Measurements from ENCODE around the gene WDR47. TPM values are rescaled to one million over a fixed set of nuclear protein-coding genes. Genes with fewer than 3 reads are reported as not detected.
"Not testable (repeated sequence)": the region's sequence is repeated elsewhere in the genome, so short reads cannot be mapped to it uniquely, and the experiment has no call there.

The WDR47 gene
- total and polyA plus RNA-seq, 3 experiments from 2014 or later: 6.2 to 15.1 (median 14.4) TPM

DNA sequence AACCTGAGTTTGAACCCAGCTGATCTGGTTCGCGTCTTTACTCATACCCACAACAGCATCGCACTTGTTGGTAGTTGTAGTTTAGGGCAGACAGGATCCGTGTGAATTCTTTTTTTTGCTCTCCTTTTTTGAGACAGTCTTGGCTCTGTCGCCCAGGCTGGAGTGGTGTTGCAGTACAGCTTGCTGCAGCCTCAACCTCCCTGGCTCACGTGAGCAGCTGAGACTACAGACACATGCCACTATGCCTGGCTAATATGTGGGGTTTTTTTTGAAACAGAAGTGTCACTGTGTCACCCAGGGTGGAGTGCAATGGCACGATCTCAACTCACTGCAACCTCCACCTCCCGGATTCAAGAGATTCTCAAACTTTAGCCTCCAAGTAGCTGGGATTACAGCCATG is 26.0 kb upstream of the WDR47 start:
- Histone ChIP-seq H3K4me3 (ENCODE audit: low read length) (no peak overlapping the region), H3K27me3 (ENCODE audit: insufficient read depth, low read length, poor library complexity, severe bottlenecking) (no peaks in the 10 kb centered on the region), H3K9me3 (ENCODE audit: low read length) (no peaks in the 10 kb centered on the region), H3K27ac (ENCODE audit: low read depth, low read length) (no peak overlapping the region), H3K36me3 (ENCODE audit: insufficient read depth, low read length) (peaks cover 5% of the 10 kb centered on the region), H3K4me1 (ENCODE audit: insufficient read depth, low read length) (no peaks in the 10 kb centered on the region)
- Mint-ChIP-seq H3K36me3 (peaks cover 3 to 52% (median 6%) of the 10 kb centered on the region in 3 donors), H3K4me3 (no peak overlapping the region), H3K9me3 (no peaks in the 10 kb centered on the region), H3K27ac (peak overlapping the region in 1 of 8 donors; percentile 47), H3K4me1 (peaks cover 4 to 25% (median 5%) of the 10 kb centered on the region in 3 donors), H3K27me3 (no peaks in the 10 kb centered on the region)
- DNase-seq: no peak
- ChIA-PET POLR2A (interaction anchor here (0.6 to 1.2 kb wide), 4 partner anchors 8 to 312 kb away, joined by 3 to 8 read pairs (median 5); partner anchors contain the start of gene TAF13), CTCF (interaction anchor here (1.0 to 1.7 kb wide), 3 partner anchors 8 to 45 kb away, joined by 4 to 8 read pairs (median 4); partner anchors contain the start of gene TAF13)

DNA sequence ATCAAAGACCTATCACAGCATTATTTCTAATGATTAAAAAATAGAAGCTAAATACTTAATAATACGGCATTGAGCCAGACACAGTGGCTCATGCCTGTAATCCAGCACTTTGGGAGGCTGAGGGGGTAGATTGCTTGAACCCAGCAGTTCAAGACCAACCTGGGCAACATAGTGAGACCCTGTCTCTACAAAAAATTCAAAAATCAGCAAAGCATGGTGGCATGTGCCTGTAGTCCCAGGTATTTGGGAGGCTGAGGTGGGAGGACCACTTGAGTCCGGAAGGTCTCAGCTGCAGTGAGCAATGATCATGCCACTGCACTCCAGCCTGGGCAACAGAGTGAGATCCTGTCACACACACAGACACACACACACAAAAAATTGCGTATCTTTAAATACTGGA is 23.2 kb upstream of the WDR47 start:
- H3K9me3 ChIP-seq (ENCODE audit: low read length): no peaks in the 10 kb centered on the region
- H3K4me3 Mint-ChIP-seq: no peak overlapping the region
- H3K4me3 ChIP-seq (ENCODE audit: low read length): no peak overlapping the region
- CTCF ChIA-PET: no interaction called here
- no peaks in the 10 kb centered on the region for H3K9me3 Mint-ChIP-seq
- H3K27ac Mint-ChIP-seq: no peak overlapping the region
- H3K4me1 ChIP-seq (ENCODE audit: insufficient read depth, low read length): no peaks in the 10 kb centered on the region
- peaks cover 0 to 14% (median 0%) of the 10 kb centered on the region in 3 donors for H3K4me1 Mint-ChIP-seq
- H3K27me3 ChIP-seq (ENCODE audit: insufficient read depth, low read length, poor library complexity, severe bottlenecking): no peaks in the 10 kb centered on the region
- peaks cover 3 to 49% (median 5%) of the 10 kb centered on the region in 3 donors for H3K36me3 Mint-ChIP-seq
- H3K27me3 Mint-ChIP-seq: no peaks in the 10 kb centered on the region
- POLR2A ChIA-PET: no interaction called here
- peaks cover 5% of the 10 kb centered on the region for H3K36me3 ChIP-seq (ENCODE audit: insufficient read depth, low read length)
- no peak overlapping the region for H3K27ac ChIP-seq (ENCODE audit: low read depth, low read length)
- no peak for DNase-seq

DNA sequence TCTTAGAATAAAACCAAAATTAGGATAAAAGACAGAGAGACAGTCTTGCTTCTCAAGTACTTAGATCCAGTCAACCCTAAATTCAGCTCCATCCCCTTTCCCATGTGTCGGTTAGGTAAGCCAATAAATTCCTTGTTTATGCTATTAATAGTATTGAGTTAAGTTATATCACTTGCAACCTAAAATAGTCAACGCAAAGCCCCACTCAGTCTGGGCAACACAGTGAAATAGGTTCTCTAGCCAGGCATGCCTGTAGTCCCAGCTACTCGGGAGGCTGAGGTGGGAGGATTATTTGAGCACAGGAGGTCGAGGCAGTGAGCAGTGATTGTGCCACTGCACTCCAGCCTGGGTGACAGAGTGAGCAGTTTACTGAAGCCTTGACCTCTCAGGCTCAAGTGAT is 19.3 kb upstream of the WDR47 start:
- Histone ChIP-seq H3K9me3 (ENCODE audit: low read length) (no peaks in the 10 kb centered on the region), H3K4me3 (ENCODE audit: low read length) (no peak overlapping the region), H3K4me1 (ENCODE audit: insufficient read depth, low read length) (no peaks in the 10 kb centered on the region), H3K36me3 (ENCODE audit: insufficient read depth, low read length) (no peaks in the 10 kb centered on the region), H3K27me3 (ENCODE audit: insufficient read depth, low read length, poor library complexity, severe bottlenecking) (no peaks in the 10 kb centered on the region), H3K27ac (ENCODE audit: low read depth, low read length) (no peak overlapping the region)
- Mint-ChIP-seq H3K4me3 (no peak overlapping the region), H3K36me3 (peaks cover 2 to 26% (median 3%) of the 10 kb centered on the region in 3 donors), H3K4me1 (no peaks in the 10 kb centered on the region), H3K9me3 (no peaks in the 10 kb centered on the region), H3K27ac (no peak overlapping the region), H3K27me3 (no peaks in the 10 kb centered on the region)
- DNase-seq: no peak
- ChIA-PET CTCF (no interaction called here), POLR2A (no interaction called here)

DNA sequence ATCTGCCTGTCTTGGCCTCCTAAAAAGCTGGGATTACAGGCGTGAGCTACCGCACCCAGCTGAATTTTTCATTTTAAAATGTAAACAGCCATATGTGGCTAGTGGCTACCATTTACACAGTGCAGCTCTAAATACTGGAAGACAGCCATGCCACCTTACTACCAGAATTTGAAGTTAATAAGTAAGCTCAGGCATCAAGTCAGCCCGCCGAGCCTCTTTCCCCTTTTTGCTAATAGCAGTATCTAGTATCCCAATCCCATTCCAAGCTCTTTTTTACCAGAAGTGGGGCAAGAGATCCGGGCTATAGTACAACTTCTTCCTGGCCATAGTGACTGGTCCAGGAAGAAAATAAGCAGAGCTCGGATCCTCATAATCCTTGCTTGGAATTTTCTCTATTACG is 18.8 kb upstream of the WDR47 start:
- H3K27me3 Mint-ChIP-seq: no peaks in the 10 kb centered on the region
- no peaks in the 10 kb centered on the region for H3K9me3 Mint-ChIP-seq
- H3K4me1 Mint-ChIP-seq: no peaks in the 10 kb centered on the region
- Histone ChIP-seq H3K36me3 (ENCODE audit: insufficient read depth, low read length) (no peaks in the 10 kb centered on the region), H3K4me1 (ENCODE audit: insufficient read depth, low read length) (no peaks in the 10 kb centered on the region), H3K27ac (ENCODE audit: low read depth, low read length) (no peak overlapping the region), H3K9me3 (ENCODE audit: low read length) (no peaks in the 10 kb centered on the region), H3K27me3 (ENCODE audit: insufficient read depth, low read length, poor library complexity, severe bottlenecking) (no peaks in the 10 kb centered on the region), H3K4me3 (ENCODE audit: low read length) (no peak overlapping the region)
- no peak overlapping the region for H3K4me3 Mint-ChIP-seq
- DNase-seq: no peak
- no peak overlapping the region for H3K27ac Mint-ChIP-seq
- H3K36me3 Mint-ChIP-seq: peaks cover 2 to 23% (median 3%) of the 10 kb centered on the region in 3 donors
- POLR2A ChIA-PET: no interaction called here
- CTCF ChIA-PET: no interaction called here

DNA sequence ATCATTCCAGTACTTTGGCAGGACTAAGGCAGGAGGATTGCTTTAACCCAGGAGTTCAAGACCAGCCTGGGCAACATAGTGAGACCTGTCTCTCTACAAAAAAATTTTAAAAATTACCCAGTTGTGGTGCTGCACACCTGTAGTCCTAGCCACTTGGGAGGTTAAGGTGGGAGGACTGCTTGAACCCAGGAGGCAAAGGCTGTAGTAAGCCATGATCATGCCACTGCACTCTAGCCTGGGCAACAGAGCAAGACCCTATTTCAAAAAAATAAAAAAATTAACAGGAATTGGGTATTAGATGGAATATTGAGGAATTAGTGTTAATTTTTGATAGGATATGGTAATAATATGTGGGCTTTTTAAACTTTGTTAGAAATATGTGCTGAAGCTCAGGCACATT is 17.1 kb upstream of the WDR47 start:
- DNase-seq: no peak
- H3K4me1 Mint-ChIP-seq: no peaks in the 10 kb centered on the region
- CTCF ChIA-PET: interaction anchor here (1.2 kb wide), 1 partner anchor 17 kb away, joined by 3 read pairs; the partner anchor contains the start of gene WDR47
- no peaks in the 10 kb centered on the region for H3K4me1 ChIP-seq (ENCODE audit: insufficient read depth, low read length)
- no peaks in the 10 kb centered on the region for H3K27me3 Mint-ChIP-seq
- no peaks in the 10 kb centered on the region for H3K9me3 Mint-ChIP-seq
- no peak overlapping the region for H3K4me3 Mint-ChIP-seq
- no peaks in the 10 kb centered on the region for H3K9me3 ChIP-seq (ENCODE audit: low read length)
- H3K27ac Mint-ChIP-seq: peak overlapping the region in 1 of 8 donors; percentile 14
- no peak overlapping the region for H3K27ac ChIP-seq (ENCODE audit: low read depth, low read length)
- no peak overlapping the region for H3K4me3 ChIP-seq (ENCODE audit: low read length)
- POLR2A ChIA-PET: no interaction called here
- no peaks in the 10 kb centered on the region for H3K36me3 ChIP-seq (ENCODE audit: insufficient read depth, low read length)
- H3K36me3 Mint-ChIP-seq: peaks cover 0 to 12% (median 0%) of the 10 kb centered on the region in 3 donors
- no peaks in the 10 kb centered on the region for H3K27me3 ChIP-seq (ENCODE audit: insufficient read depth, low read length, poor library complexity, severe bottlenecking)

DNA sequence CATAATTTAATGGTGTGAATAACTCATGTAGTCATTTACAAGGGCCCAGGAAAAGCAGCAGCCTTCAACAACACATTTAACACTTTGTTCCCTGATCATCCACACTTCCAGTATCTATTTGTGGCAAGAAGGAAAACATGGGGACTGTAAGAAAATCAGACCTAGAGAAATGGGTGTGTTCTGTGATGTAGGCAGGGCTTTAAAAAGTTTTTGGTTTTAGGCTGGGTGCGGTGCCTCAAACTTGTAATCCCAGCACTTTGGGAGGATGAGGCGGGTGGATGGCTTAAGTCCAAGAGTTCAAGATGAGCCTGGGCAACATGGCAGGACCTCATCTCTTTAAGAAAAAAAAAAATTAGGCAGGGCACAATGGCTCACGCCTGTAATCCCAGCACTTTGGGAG is 14.2 kb upstream of the WDR47 start:
- no peak overlapping the region for H3K27ac Mint-ChIP-seq

DNA sequence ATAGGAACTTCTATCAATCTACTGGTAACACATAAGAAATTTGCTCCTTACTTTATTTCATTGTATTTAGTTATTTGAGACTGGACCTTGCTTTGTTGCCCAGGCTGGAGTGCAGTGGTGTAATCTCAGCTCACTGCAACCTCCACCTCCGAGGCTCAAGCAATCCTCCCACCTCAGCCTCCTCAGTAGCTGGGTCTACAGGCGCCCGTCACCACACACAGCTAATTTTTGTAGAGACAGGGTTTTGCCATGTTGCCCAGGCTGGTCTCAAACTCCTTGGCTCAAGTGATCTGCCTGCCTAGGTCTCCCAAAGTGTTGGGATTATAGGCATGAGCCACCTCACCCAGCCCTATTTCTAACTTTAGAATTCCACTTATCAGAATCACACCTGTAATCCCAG is 10.2 kb upstream of the WDR47 start:
- POLR2A ChIA-PET; H3K4me3 Mint-ChIP-seq; H3K27me3 ChIP-seq (ENCODE audit: insufficient read depth, low read length, poor library complexity, severe bottlenecking); H3K27ac Mint-ChIP-seq; H3K36me3 ChIP-seq (ENCODE audit: insufficient read depth, low read length); H3K36me3 Mint-ChIP-seq; H3K27ac ChIP-seq (ENCODE audit: low read depth, low read length); H3K4me1 Mint-ChIP-seq; H3K4me1 ChIP-seq (ENCODE audit: insufficient read depth, low read length); H3K4me3 ChIP-seq (ENCODE audit: low read length); H3K27me3 Mint-ChIP-seq; H3K9me3 ChIP-seq (ENCODE audit: low read length); H3K9me3 Mint-ChIP-seq; CTCF ChIA-PET; DNase-seq: not testable (repeated sequence)

More for the DNA sequence above, 14.2 kb upstream of the WDR47 start:
- H3K36me3 Mint-ChIP-seq: no peaks in the 10 kb centered on the region
- Histone ChIP-seq H3K9me3 (ENCODE audit: low read length) (no peaks in the 10 kb centered on the region), H3K27me3 (ENCODE audit: insufficient read depth, low read length, poor library complexity, severe bottlenecking) (no peaks in the 10 kb centered on the region), H3K36me3 (ENCODE audit: insufficient read depth, low read length) (no peaks in the 10 kb centered on the region), H3K4me1 (ENCODE audit: insufficient read depth, low read length) (no peaks in the 10 kb centered on the region), H3K4me3 (ENCODE audit: low read length) (no peak overlapping the region), H3K27ac (ENCODE audit: low read depth, low read length) (no peak overlapping the region)
- H3K9me3 Mint-ChIP-seq: no peaks in the 10 kb centered on the region
- DNase-seq: no peak
- peak overlapping the region in 1 of 7 donors; percentile 63 for H3K4me3 Mint-ChIP-seq
- H3K27me3 Mint-ChIP-seq: no peaks in the 10 kb centered on the region
- CTCF ChIA-PET: no interaction called here
- H3K4me1 Mint-ChIP-seq: no peaks in the 10 kb centered on the region
- POLR2A ChIA-PET: no interaction called here

DNA sequence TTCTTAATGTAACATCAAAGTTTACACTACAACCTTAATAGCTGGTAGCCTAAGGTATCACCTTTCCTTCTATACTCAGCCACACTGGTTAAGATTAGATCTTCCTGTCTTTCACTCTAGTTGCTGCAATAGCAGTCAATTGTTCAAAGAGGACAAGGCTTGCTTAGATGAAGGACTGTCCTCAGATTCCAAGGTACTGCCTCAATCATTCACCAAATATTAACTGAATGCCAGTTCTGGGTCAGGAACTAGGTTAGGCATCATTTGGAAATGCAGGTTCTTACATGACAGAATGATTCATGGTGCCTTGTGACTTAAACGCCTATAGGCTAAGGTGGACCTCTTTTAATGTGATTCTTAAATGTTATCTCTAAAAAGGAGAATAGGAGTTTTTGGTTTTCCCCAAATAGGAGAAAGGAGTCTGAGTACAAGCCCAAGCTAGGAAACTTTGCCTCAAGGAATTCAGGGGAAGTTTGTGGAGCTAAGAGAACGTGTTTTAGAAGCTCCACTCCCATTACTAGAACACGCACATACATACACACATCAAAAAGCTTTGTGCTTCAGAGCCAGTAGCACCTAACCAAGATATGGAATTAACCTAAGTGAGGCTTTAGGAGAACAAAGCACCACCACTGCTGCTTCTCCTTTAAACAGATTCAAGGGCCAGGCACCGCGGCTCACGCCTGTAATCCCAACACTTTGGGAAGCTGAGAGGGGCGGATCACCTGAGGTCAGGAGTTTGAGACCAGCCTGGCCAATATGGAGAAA is 8.5 kb upstream of the WDR47 start:
- H3K4me1 Mint-ChIP-seq: no peaks in the 10 kb centered on the region
- Histone ChIP-seq H3K27me3 (ENCODE audit: insufficient read depth, low read length, poor library complexity, severe bottlenecking) (no peaks in the 10 kb centered on the region), H3K9me3 (ENCODE audit: low read length) (no peaks in the 10 kb centered on the region), H3K4me1 (ENCODE audit: insufficient read depth, low read length) (no peaks in the 10 kb centered on the region), H3K27ac (ENCODE audit: low read depth, low read length) (no peak overlapping the region), H3K36me3 (ENCODE audit: insufficient read depth, low read length) (no peaks in the 10 kb centered on the region), H3K4me3 (ENCODE audit: low read length) (no peak overlapping the region)
- CTCF ChIA-PET: no interaction called here
- no peaks in the 10 kb centered on the region for H3K9me3 Mint-ChIP-seq
- POLR2A ChIA-PET: no interaction called here
- H3K27ac Mint-ChIP-seq: no peak overlapping the region
- H3K4me3 Mint-ChIP-seq: peak overlapping the region in 1 of 7 donors; percentile 28
- H3K27me3 Mint-ChIP-seq: peaks cover 0 to 6% of the 10 kb centered on the region in 2 donors
- no peaks in the 10 kb centered on the region for H3K36me3 Mint-ChIP-seq
- no peak for DNase-seq
